ENCODE measurements around the gene OPCML.
A peak's percentile ranks its signal among the peaks of the same experiment; 100 is the strongest.

OPCML gene

GRCh38 chr11:132451942-132452601 lies 1080.2 kb downstream of the OPCML start:
- no peak for DNase-seq

GRCh38 chr11:132450631-132451030 lies 1081.7 kb downstream of the OPCML start:
- DNase-seq: no peak

GRCh38 chr11:132448334-132448995 lies 1083.8 kb downstream of the OPCML start:
- no peak for DNase-seq

GRCh38 chr11:132447761-132448160 lies 1084.5 kb downstream of the OPCML start:
- DNase-seq: no peak

GRCh38 chr11:132445859-132446291 lies 1086.4 kb downstream of the OPCML start:
- peak in 1 of 56 donors; percentile 13 for DNase-seq

- peak in 13 of 56 donors; percentile 3 to 24 (median 9) for DNase-seq
Measured at GRCh38 chr11:132444911-132445310, 1087.4 kb downstream of the OPCML start.

- no peak for DNase-seq
Measured at GRCh38 chr11:132439711-132440255, 1092.5 kb downstream of the OPCML start.

GRCh38 chr11:132438418-132438817 lies 1093.9 kb downstream of the OPCML start:
- DNase-seq: no peak

GRCh38 chr11:132430429-132431062 lies 1101.8 kb downstream of the OPCML start:
- DNase-seq: no peak

GRCh38 chr11:132429685-132430084 lies 1102.6 kb downstream of the OPCML start:
- DNase-seq: no peak

- DNase-seq: no peak
Measured at GRCh38 chr11:132427611-132428010, 1104.7 kb downstream of the OPCML start.

- no peak for DNase-seq
Measured at GRCh38 chr11:132424433-132424832, 1107.9 kb downstream of the OPCML start.

- DNase-seq: no peak
Measured at GRCh38 chr11:132423266-132423665, 1109.0 kb downstream of the OPCML start.

- no peak for DNase-seq
Measured at GRCh38 chr11:132422722-132423121, 1109.6 kb downstream of the OPCML start.

- no peak for DNase-seq
Measured at GRCh38 chr11:132421555-132421954, 1110.7 kb downstream of the OPCML start.

GRCh38 chr11:132414451-132414850 lies 1117.8 kb downstream of the OPCML start:
- DNase-seq: no peak

GRCh38 chr11:132410383-132410782 lies 1121.9 kb downstream of the OPCML start:
- no peak for DNase-seq

- no peak for DNase-seq
Measured at GRCh38 chr11:132409573-132410355, 1122.5 kb downstream of the OPCML start.

- no peak for DNase-seq
Measured at GRCh38 chr11:132408877-132409276, 1123.4 kb downstream of the OPCML start.

- no peak for DNase-seq
Measured at GRCh38 chr11:132405728-132406127, 1126.6 kb downstream of the OPCML start.

- DNase-seq: peak in 40 of 56 donors; percentile 1 to 68 (median 18)
Measured at GRCh38 chr11:132402071-132402684, 1130.1 kb downstream of the OPCML start.
